Globus pallidus (tissue), 1 donor: ENCODE measurements around the gene RPL7A.
"Not testable (repeated sequence)": the region's sequence is repeated elsewhere in the genome, so short reads cannot be mapped to it uniquely, and the experiment has no call there.

Experiments
- DNase-seq: peaks from one replicate; pipeline ENCODE4 v3.0.0-alpha.2; 2015; ENCODE audit warnings: low spot score

The RPL7A gene

DNA sequence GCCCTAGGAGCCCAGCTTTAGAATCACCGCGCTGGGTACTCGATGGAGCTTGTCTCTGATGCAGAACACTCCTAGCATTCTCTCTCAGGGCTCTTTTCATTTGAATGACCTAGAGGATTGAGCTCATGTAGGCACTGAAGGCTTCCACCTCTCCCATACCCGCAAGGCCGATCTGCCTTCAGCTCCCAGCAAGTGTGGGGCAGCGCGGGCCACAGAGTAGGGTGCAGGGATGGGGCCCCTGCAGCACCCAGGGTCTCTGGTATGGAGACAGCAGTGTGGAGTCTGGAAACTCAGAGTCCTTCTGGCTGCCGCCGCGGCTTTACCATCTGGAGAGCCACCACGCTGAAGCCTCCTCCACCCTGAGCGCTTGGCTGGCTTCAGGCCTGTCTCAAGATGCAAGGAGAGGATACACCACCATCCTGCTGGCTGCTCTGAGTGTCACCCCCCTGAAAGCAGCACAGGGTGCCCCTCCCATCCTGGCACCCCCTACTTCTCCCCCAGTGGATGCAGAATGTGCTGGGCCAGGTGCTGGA is 41.1 kb downstream of the RPL7A start:
- no peak for DNase-seq

DNA sequence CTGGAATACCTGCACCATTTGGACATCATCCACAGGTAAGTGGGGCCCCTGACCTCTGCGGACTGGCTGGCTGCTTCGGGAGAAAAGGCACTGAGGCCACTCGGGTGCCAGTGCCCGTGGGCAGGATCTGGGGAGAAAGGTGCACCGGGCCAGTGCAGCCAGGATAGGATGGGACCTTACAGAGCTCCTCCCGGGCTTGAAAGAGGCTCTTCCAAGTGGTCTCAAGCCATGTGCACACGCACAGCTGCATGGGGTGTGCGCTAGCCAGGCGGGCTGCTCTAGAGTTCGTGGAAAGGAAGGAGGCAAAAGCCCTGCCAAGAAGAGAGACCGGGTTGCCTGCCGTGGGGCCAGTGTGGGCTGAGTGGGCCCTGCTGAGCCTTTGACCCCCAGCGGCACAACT is 41.5 kb downstream of the RPL7A start:
- DNase-seq, result no peak

DNA sequence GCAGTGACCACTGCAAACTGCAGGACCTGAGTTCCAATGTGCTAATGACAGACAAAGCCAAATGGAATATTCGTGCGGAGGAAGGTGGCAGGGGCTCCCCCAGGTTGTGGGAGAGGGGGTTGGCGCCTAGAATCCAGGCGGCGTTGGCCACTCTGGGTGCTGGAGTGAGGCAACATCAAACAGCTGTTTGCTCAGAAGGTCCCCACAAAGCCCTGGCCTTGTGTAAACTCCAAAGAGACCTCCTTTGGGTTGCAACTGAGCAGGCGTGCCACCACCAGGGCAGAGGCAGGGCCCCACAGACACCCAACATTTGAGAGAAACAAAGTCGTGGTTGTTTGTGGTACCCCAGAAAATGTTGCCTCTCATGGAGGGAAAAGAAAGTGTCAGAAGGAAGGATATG is 42.7 kb downstream of the RPL7A start:
- DNase-seq, result no peak

DNA sequence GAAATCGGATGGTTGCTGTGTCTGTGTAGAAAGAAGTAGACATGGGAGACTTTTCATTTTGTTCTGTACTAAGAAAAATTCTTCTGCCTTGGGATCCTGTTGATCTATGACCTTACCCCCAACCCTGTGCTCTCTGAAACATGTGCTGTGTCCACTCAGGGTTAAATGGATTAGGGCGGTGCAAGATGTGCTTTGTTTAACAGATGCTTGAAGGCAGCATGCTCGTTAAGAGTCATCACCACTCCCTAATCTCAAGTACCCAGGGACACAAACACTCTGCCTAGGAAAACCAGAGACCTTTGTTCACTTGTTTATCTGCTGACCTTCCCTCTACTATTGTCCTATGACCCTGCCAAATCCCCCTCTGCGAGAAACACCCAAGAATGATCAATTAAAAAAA is 43.4 kb downstream of the RPL7A start:
- DNase-seq, result not testable (repeated sequence)

DNA sequence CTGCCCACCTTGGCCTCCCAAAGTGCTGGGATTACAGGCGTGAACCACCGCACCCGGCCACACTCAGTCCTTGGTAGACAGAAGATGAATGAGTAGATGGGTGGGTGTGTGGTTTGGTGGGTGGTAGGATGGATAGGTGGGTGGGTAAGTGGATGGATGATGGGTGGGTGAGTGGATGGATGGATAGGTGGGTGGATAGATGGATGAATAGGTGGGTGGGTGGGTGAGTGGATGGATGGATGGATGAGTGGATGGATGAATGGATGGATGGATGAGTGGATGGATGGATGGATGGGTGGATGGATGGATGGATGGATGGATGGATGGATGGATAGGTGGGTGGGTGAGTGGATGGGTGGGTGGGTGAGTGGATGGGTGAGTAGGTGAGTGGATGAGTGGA is 44.3 kb downstream of the RPL7A start:
- DNase-seq, result not testable (repeated sequence)

DNA sequence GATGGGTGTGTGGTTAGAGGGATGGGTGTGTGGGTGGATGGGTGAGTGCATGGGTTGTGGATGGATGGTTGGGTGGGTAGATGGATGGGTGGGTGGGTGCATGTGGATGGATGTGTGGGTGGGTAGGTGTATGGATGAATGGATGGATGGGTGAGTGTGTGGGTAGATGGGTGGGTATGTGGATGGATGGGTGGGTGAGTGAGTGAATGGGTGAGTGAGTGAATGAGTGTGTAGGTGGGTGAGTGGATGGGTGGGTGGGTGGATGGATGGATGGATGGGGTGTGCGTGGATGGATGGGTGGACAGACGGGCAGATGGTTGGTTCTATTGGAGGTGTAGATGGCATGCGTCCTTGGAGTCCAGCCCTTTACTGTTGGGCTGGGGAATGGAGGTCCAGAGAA is 45.4 kb downstream of the RPL7A start:
- no peak for DNase-seq

DNA sequence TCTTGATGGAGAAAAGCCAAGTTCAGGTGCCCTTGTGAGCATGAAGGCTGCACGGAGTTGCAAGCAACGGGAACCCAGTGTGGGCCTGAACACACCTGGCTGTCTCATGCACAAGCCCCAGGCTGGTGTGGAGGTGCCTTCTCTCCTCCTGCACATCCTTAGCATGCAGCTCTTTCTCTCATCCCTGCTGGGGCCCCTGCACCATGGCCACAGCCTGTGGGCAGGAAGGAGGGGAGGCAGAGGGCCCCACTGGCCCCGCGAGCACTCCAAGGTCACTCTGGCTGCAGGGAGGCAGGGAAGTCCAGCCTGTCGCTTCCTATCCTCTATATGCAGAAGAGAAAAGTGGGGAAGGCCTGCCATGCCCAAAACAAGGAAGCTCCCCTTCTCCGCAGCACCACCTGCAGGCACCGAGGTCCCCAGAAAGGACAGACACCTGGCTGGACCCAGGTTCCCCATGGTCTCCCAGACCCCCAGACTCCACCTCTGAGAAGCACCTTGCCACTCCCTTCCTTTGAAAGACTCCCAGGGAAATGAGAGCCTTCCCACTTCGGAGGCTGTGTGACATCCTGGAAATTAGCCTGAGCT is 46.8 kb downstream of the RPL7A start:
- DNase-seq, result no peak

DNA sequence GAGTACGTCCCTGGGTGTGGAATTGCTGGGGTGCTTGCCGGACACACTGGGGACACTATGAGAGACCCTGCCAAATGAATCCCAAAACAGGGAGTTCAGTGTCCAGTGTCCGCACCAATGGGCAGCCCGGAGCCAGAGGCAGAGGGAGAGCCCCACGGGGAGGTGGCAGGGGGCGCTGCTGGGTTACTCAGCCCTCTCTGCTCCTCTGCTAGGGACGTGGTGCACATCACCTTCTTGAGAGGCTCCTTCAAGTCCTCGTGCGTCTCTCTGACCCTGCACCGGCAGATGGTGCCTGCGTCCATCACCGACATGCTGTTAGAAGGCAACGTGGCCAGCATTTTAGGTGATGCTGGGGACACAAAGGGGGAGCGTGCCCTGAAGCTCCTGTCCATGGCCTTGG is 48.9 kb downstream of the RPL7A start:
- DNase-seq, result no peak

DNA sequence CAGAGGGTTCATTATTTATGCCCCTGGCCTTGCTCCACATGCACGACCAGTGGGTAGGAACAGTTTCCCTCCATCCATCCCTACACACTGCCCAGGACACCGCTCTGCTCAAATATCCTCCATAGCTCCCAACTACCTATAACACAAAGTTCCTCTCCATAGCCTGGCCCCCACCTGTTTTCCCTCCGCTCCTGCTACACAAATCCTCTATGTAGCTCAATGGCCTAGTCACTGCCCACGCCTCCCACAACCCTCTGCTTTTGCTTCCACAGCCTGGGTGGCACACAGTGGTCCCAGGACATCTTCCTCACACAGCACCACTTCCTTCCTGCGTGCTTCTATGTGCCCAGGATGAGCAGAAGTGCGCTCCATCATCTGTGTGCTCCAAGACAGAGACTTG is 49.4 kb downstream of the RPL7A start:
- DNase-seq, result no peak

DNA sequence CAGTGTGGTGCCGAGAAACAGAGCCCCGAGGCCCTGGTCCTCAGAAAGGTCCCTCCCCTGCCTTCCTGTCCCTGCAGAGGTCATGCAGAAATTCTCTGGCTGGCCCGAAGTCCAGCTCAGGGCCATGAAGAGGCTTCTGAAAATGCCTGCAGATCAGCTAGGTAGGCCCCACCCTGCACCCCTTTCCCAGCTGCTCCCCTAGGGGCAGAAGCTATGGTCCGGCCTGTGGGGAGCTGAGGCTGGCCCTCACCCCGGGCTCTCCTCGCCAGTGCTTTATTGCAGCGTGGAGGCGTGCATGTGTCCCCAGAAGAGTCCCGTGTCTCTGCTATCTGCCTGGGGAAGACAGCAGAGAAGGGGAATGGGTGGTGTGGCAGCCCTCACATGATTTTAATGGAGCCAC is 49.9 kb downstream of the RPL7A start:
- DNase-seq, result no peak

DNA sequence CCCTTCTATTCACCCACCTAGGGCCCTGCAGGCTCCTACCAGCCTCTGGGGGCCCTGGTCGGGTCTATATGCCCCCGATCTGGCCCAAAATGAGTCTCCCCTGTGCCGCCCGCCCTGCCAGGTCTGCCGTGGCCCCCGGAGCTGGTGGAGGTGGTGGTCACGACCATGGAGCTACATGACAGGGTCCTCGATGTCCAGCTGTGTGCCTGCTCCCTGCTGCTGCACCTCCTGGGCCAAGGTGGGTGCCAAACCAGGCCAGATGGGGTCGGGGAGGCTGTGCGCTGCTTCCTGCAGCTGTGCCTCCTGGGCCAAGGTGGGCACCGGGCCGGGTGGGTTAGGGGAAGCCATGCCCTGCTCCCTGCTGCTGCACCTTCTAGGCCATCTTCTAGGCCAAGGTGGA is 52.3 kb downstream of the RPL7A start:
- DNase-seq, result no peak
